ENCODE results near the gene MRPL24. TPM values are rescaled to one million over a fixed set of nuclear protein-coding genes. Genes with fewer than 3 reads are reported as not detected.

Gene MRPL24
- total and polyA plus RNA-seq, 2 of the 4 experiments (the other 2 are of a cell fraction), result 68.8 to 99.5 TPM

DNA sequence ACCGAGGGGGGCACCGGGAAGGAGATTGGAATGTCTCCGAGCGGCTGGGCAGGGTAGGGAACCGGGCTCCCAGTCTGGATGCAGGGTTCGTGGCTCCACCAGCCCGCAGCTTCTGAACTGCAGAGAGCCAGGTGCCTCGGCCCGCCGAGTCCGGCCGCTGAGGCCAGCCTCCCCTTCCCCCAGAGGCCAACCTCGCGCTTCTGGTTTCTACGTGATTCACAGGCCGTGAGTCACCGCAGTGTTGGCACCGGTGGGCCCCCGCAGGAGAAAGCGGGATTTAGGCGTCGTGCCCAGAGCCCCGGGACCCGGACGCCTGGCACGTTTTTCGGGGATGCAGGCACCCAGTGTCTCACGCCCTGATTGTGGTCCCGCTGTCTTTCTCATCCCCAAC, 36.0 kb downstream of the MRPL24 start (continued):
- TF ChIP-seq, protein P1, sequence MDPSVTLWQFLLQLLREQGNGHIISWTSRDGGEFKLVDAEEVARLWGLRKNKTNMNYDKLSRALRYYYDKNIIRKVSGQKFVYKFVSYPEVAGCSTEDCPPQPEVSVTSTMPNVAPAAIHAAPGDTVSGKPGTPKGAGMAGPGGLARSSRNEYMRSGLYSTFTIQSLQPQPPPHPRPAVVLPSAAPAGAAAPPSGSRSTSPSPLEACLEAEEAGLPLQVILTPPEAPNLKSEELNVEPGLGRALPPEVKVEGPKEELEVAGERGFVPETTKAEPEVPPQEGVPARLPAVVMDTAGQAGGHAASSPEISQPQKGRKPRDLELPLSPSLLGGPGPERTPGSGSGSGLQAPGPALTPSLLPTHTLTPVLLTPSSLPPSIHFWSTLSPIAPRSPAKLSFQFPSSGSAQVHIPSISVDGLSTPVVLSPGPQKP (IDR thresholded peaks at IDR 0.05; ENCODE audit: borderline replicate concordance, low read depth, low read length), result no peak

DNA sequence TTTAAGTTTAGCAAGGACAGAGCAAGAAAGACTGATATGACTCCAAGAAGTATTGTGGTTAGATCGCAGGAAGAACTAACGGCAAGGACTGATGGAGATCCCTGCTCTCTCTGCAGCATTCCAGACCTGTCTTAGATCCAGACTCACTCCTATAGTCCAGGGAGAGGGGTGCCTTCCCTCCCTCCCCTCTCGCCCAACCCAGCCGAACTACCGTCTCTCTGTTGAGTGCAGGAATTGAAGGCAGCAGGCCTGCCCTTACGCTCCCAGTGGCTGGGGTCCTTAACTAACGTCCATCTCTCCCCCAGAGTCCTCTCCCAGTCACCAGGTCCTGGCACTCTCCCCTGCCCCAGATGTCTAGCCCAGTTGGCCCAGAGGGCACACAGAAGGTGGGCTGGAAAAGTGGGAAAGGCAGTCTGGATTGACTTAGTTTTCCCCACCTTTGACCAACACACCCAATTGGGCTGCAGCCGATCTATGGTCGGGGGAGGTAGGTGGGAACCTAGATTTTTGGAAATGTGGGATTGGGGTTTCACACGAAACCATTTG, 36.6 kb downstream of the MRPL24 start:
- no peaks in the 10 kb centered on the region for H3K9me1 ChIP-seq (ENCODE audit: insufficient read depth, low read length)
- H4K20me1 ChIP-seq (ENCODE audit: insufficient read depth, low read length), result no peaks in the 10 kb centered on the region
- H3K79me1 ChIP-seq (ENCODE audit: low read depth in 1 of 2, low read length in 2 of 2), result no peaks in the 10 kb centered on the region
- H4K91ac ChIP-seq (ENCODE audit: insufficient read depth, low read depth, low read length), result no peak overlapping the region
- POLR2A ChIA-PET (ENCODE audit: unreplicated experiment), result no interaction called here
- no peaks in the 10 kb centered on the region for H3K9me3 ChIP-seq (ENCODE audit: control insufficient read depth, insufficient read depth, low read length)
- ATAC-seq (ENCODE audit: low read depth) (no peak), DNase-seq (no peak)
- no peak overlapping the region for H3K4ac ChIP-seq (ENCODE audit: low read depth, low read length)
- H3K14ac ChIP-seq (replicated peaks; ENCODE audit: low read depth, low read length), result no peak overlapping the region
- no peak overlapping the region for H3K56ac ChIP-seq (ENCODE audit: extremely low read depth, insufficient read depth, low read length)
- no CpG with 5 or more reads among the region's 10 CpGs for WGBS, 2 experiments (ENCODE audit: extremely low coverage in 2 of 2, insufficient read length in 1 of 2)
- H3K18ac ChIP-seq (ENCODE audit: low read depth, low read length), result no peak overlapping the region
- H3K4me2 ChIP-seq (ENCODE audit: low read depth, low read length), result no peak overlapping the region; the same call in 1 of the 2 replicates
- no peak overlapping the region for H2BK120ac ChIP-seq (ENCODE audit: low read depth, low read length)
- no peaks in the 10 kb centered on the region for H3K36me3 ChIP-seq (ENCODE audit: control insufficient read depth, insufficient read depth, low read length)
- no peak overlapping the region for H3K9ac ChIP-seq (ENCODE audit: low read depth, low read length)
- H4K5ac ChIP-seq (ENCODE audit: low read depth, low read length), result no peak overlapping the region
- no peak overlapping the region for H2AFZ ChIP-seq (replicated peaks; ENCODE audit: low read length, poor library complexity)
- in situ Hi-C loops (cut with MboI; ENCODE audit: low sequenced_read_pairs), result no loop called here
- peaks cover 36% of the 10 kb centered on the region for H3K4me1 ChIP-seq (ENCODE audit: control insufficient read depth, insufficient read depth, low read length)
- BruUV-seq (replicated peaks), result no TSS peak
- H2AK9ac ChIP-seq (replicated peaks; ENCODE audit: low read depth, low read length, poor library complexity), result peak overlapping the region; percentile 14
- CTCF ChIA-PET, result interaction anchor here (6.9 kb wide), 1 partner anchor 14 kb away, joined by 54 read pairs; no protein-coding TSS in a partner anchor
- no peak overlapping the region for H3K23ac ChIP-seq (ENCODE audit: low read depth, low read length)
- H2AK5ac ChIP-seq (ENCODE audit: low read depth, low read length), result peak overlapping the region; percentile 11; the same call in 1 of the 2 replicates
- peaks cover 5% of the 10 kb centered on the region for H3K27me3 ChIP-seq (ENCODE audit: control insufficient read depth, insufficient read depth, low read length)
- dilution Hi-C loops (cut with HindIII; ENCODE audit: low sequenced_read_pairs, unreplicated experiment), result no loop called here
- no peak overlapping the region for H2BK15ac ChIP-seq (ENCODE audit: low read depth, low read length)
- H4K8ac ChIP-seq (ENCODE audit: low read depth in 2 of 2, low read length in 2 of 2), result no peak overlapping the region
- H2BK5ac ChIP-seq (ENCODE audit: low read depth, low read length, poor library complexity, severe bottlenecking), result no peak overlapping the region
- intact Hi-C loops (cut with micrococcal nuclease), result no loop called here
- H2BK20ac ChIP-seq (ENCODE audit: low read depth, low read length), result no peak overlapping the region
- no peak overlapping the region for H3K27ac ChIP-seq (ENCODE audit: insufficient read depth, low read length)
- no peak overlapping the region for H3K4me3 ChIP-seq (ENCODE audit: insufficient read depth, low read depth, low read length)
- TF ChIP-seq RCOR1 (IDR thresholded peaks at IDR 0.05; ENCODE audit: insufficient replicate concordance, low read length) (no peak), RAD21 (IDR thresholded peaks at IDR 0.05; ENCODE audit: low read length) (no peak), BHLHE40 (IDR thresholded peaks at IDR 0.05; ENCODE audit: low read depth, low read length) (no peak), CEBPB (IDR thresholded peaks at IDR 0.05; ENCODE audit: low read depth, low read length) (no peak), MAFK (IDR thresholded peaks at IDR 0.05; ENCODE audit: low read depth, low read length) (no peak), MAZ (IDR thresholded peaks at IDR 0.05; ENCODE audit: borderline replicate concordance, low read depth, low read length) (no peak), FOS (IDR thresholded peaks at IDR 0.05; ENCODE audit: low read depth, low read length) (no peak), SMC3 (IDR thresholded peaks at IDR 0.05; ENCODE audit: low read depth, low read length) (no peak), POLR2A (IDR thresholded peaks at IDR 0.05; ENCODE audit: low read depth, low read length) (no peak), CHD1 (IDR thresholded peaks at IDR 0.05; ENCODE audit: low read depth, low read length) (no peak), NFE2L2 (IDR thresholded peaks at IDR 0.05; ENCODE audit: low read depth, low read length) (no peak), MXI1 (IDR thresholded peaks at IDR 0.05; ENCODE audit: borderline replicate concordance, low read depth, low read length) (no peak)
- TF ChIP-seq, protein P2, sequence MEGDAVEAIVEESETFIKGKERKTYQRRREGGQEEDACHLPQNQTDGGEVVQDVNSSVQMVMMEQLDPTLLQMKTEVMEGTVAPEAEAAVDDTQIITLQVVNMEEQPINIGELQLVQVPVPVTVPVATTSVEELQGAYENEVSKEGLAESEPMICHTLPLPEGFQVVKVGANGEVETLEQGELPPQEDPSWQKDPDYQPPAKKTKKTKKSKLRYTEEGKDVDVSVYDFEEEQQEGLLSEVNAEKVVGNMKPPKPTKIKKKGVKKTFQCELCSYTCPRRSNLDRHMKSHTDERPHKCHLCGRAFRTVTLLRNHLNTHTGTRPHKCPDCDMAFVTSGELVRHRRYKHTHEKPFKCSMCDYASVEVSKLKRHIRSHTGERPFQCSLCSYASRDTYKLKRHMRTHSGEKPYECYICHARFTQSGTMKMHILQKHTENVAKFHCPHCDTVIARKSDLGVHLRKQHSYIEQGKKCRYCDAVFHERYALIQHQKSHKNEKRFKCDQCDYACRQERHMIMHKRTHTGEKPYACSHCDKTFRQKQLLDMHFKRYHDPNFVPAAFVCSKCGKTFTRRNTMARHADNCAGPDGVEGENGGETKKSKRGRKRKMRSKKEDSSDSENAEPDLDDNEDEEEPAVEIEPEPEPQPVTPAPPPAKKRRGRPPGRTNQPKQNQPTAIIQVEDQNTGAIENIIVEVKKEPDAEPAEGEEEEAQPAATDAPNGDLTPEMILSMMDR (conservative IDR thresholded peaks at IDR 0.05; ENCODE audit: low read depth, low read length), result no peak
- TF ChIP-seq, protein P1 (IDR thresholded peaks at IDR 0.05; ENCODE audit: borderline replicate concordance, low read depth, low read length), result no peak

Measured in IMR-90 (cell line).